GM23338 (cell line): ENCODE results near the gene ZDHHC11B. TPM values are rescaled to one million over a fixed set of nuclear protein-coding genes. Genes with fewer than 3 reads are reported as not detected.
"Not testable (repeated sequence)": the region's sequence is repeated elsewhere in the genome, so short reads cannot be mapped to it uniquely, and the experiment has no call there.

ENCODE experiments used
- ATAC-seq: fragments of 200-7000 bp; cut with Tn5 transposase; 3 replicates; pipeline ENCODE4 v1.9.1; 2020
- DNase-seq: peaks from one replicate; pipeline ENCODE4 v3.0.0-alpha.2; 2015; ENCODE audit warnings: low spot score
- H2AFZ ChIP-seq: fragments of 200-600 bp; sonication (generic); 2 replicates; pipeline ENCODE4 v1.8.0; 2016; ENCODE audit warnings: antibody characterized with exemption, mild to moderate bottlenecking, moderate library complexity
- H3F3A ChIP-seq: fragments of 200-600 bp; sonication (generic); replicated peaks from 2 replicates; pipeline ENCODE4 v1.8.0; 2017; ENCODE audit warnings: antibody characterized with exemption, mixed run types, low read depth
- H3K27ac ChIP-seq: fragments of 200-600 bp; sonication (generic); 2 replicates; pipeline ENCODE4 v1.6.1; 2016; ENCODE audit warnings: low read depth
- H3K27me3 ChIP-seq: fragments of 200-600 bp; sonication (generic); 2 replicates; pipeline ENCODE4 v1.8.0; 2016; ENCODE audit warnings: mild to moderate bottlenecking, mixed run types, moderate library complexity; ENCODE audit not compliant: insufficient read depth
- H3K36me3 ChIP-seq: fragments of 200-600 bp; sonication (generic); 2 replicates; pipeline ENCODE4 v1.8.0; 2016; ENCODE audit warnings: mild to moderate bottlenecking; ENCODE audit not compliant: insufficient read depth
- H3K4me1 ChIP-seq: fragments of 200-600 bp; sonication (generic); 2 replicates; pipeline ENCODE4 v1.8.0; 2016; ENCODE audit warnings: mild to moderate bottlenecking, moderate library complexity; ENCODE audit not compliant: insufficient read depth
- H3K4me2 ChIP-seq: fragments of 200-600 bp; sonication (generic); 2 replicates; pipeline ENCODE4 v1.7.1; 2017; ENCODE audit warnings: mixed run types
- H3K4me3 ChIP-seq: fragments of 200-600 bp; sonication (generic); 2 replicates; pipeline ENCODE4 v1.6.1; 2016; ENCODE audit warnings: mixed run types
- H3K79me2 ChIP-seq: fragments of 200-600 bp; sonication (generic); replicated peaks from 2 replicates; pipeline ENCODE4 v1.8.0; 2017; ENCODE audit warnings: mild to moderate bottlenecking; ENCODE audit not compliant: insufficient read depth
- H3K9me2 ChIP-seq: fragments of 200-600 bp; sonication (generic); 2 replicates; pipeline ENCODE4 v1.8.0; 2017; ENCODE audit not compliant: insufficient read depth
- H4K20me1 ChIP-seq: fragments of 200-600 bp; sonication (generic); replicated peaks from 2 replicates; pipeline ENCODE4 v1.8.0; 2017; ENCODE audit warnings: mild to moderate bottlenecking; ENCODE audit not compliant: insufficient read depth
- H3K27ac Mint-ChIP-seq: 2 replicates; pipeline ENCODE4 v1.8.0; 2020; ENCODE audit warnings: inconsistent platforms, mild to moderate bottlenecking, moderate library complexity, mixed read lengths
- H3K27me3 Mint-ChIP-seq: 3 replicates; pipeline ENCODE4 v1.8.0; 2022; ENCODE audit warnings: low read depth, mild to moderate bottlenecking, moderate library complexity, mixed read lengths, inconsistent platforms; ENCODE audit not compliant: insufficient read depth, poor library complexity
- H3K36me3 Mint-ChIP-seq: 3 replicates; pipeline ENCODE4 v1.8.0; 2021; ENCODE audit warnings: low read depth, mild to moderate bottlenecking, inconsistent platforms, moderate library complexity, mixed read lengths
- H3K4me1 Mint-ChIP-seq: 3 replicates; pipeline ENCODE4 v1.8.0; 2020; ENCODE audit warnings: mild to moderate bottlenecking, inconsistent platforms, mixed read lengths
- H3K4me3 Mint-ChIP-seq: 3 replicates; pipeline ENCODE4 v1.8.0; 2021; ENCODE audit warnings: moderate library complexity, mild to moderate bottlenecking, inconsistent platforms, mixed read lengths
- H3K9me3 Mint-ChIP-seq: 3 replicates; pipeline ENCODE4 v1.8.0; 2020; ENCODE audit warnings: moderate library complexity, mild to moderate bottlenecking, inconsistent platforms, mixed read lengths
- CTCF ChIP-seq, 2 experiments: fragments of 200-600 bp in 1 of 2; sonication (generic) in 1 of 2; conservative IDR thresholded peaks; 2 replicates each; pipeline versions ENCODE4 v1.5.1 to v1.6.1; 2016 to 2017; ENCODE audit warnings: antibody characterized with exemption in 2 of 2, low read depth in 2 of 2, mild to moderate bottlenecking in 2 of 2, moderate library complexity in 1 of 2
- EZH2 ChIP-seq: fragments of 200-600 bp; sonication (generic); IDR thresholded peaks from one replicate; pipeline ENCODE4 v1.8.0; 2017; ENCODE audit warnings: antibody characterized with exemption, mild to moderate bottlenecking, low read depth; ENCODE audit not compliant: unreplicated experiment
- EZH2phosphoT487 ChIP-seq: fragments of 200-600 bp; sonication (generic); IDR thresholded peaks from one replicate; pipeline ENCODE4 v1.8.1; 2018; ENCODE audit warnings: antibody characterized with exemption; ENCODE audit not compliant: unreplicated experiment
- JUNB ChIP-seq: IDR thresholded peaks from one replicate; pipeline ENCODE4 v1.6.1; 2016; ENCODE audit warnings: antibody characterized with exemption; ENCODE audit not compliant: unreplicated experiment
- NANOG ChIP-seq: IDR thresholded peaks from 2 replicates; pipeline ENCODE4 v1.6.1; 2016; ENCODE audit warnings: antibody characterized with exemption, borderline replicate concordance
- POLR2AphosphoS5 ChIP-seq: IDR thresholded peaks from 2 replicates; pipeline ENCODE4 v1.6.1; 2016; ENCODE audit warnings: antibody characterized with exemption, low read depth
- REST ChIP-seq: IDR thresholded peaks from one replicate; pipeline ENCODE4 v1.6.1; 2018; ENCODE audit warnings: antibody characterized with exemption; ENCODE audit not compliant: unreplicated experiment
- STAT1 ChIP-seq: IDR thresholded peaks from one replicate; pipeline ENCODE4 v1.6.1; 2016; ENCODE audit warnings: antibody characterized with exemption; ENCODE audit not compliant: unreplicated experiment
- ZNF114 ChIP-seq: fragments of 250-450 bp; sonication (Bioruptor Pico); IDR thresholded peaks from 2 replicates; pipeline ENCODE4 v1.5.0; 2020; ENCODE audit warnings: mild to moderate bottlenecking, moderate library complexity
- ZNF331 ChIP-seq: fragments of 250-450 bp; sonication (Bioruptor Pico); IDR thresholded peaks from 2 replicates; pipeline ENCODE4 v1.5.0; 2020; ENCODE audit warnings: low read depth, mild to moderate bottlenecking, moderate library complexity
- ZNF462 ChIP-seq: fragments of 250-450 bp; sonication (Bioruptor Pico); IDR thresholded peaks from 2 replicates; pipeline ENCODE4 v1.5.0; 2020; ENCODE audit warnings: mild to moderate bottlenecking, moderate library complexity
- polyA plus RNA-seq: library from polyadenylated mRNA; unstranded; fragments of >200 nt; fragmentation: Nextera tagmentation; extraction: Ambion mirVana; gene quantifications from 2 replicates; pipeline ENCODE4 v1.2.1, GENCODE V29; 2016
- total RNA-seq: library from RNA; depleted of rRNA; stranded (reverse); fragments of >200 nt; shearing (Covaris generic); gene quantifications from 2 replicates; pipeline ENCODE4 v1.2.3, GENCODE V29; 2014

ZDHHC11B gene
- total and polyA plus RNA-seq, 2 experiments from 2014 or later, result 0.89 to 1.2 TPM

- H3K79me2 ChIP-seq, H3K4me1 Mint-ChIP-seq, H4K20me1 ChIP-seq, H3K36me3 ChIP-seq, H3K4me3 ChIP-seq, H2AFZ ChIP-seq, H3F3A ChIP-seq, H3K9me3 Mint-ChIP-seq, H3K9me2 ChIP-seq, DNase-seq, H3K4me2 ChIP-seq, ATAC-seq, H3K27ac ChIP-seq, H3K27ac Mint-ChIP-seq, H3K36me3 Mint-ChIP-seq, H3K27me3 ChIP-seq, H3K27me3 Mint-ChIP-seq, H3K4me3 Mint-ChIP-seq, H3K4me1 ChIP-seq: not testable (repeated sequence)
Observed at GRCh38 chr5:747303-747844, 37.2 kb downstream of the ZDHHC11B start.

- Histone ChIP-seq H3K36me3 (no peaks in the 10 kb centered on the region), H3K27me3 (no peaks in the 10 kb centered on the region), H3K4me1 (no peaks in the 10 kb centered on the region), H4K20me1 (no peaks in the 10 kb centered on the region), H3K27ac (no peak overlapping the region), H3K79me2 (no peaks in the 10 kb centered on the region), H3K9me2 (no peaks in the 10 kb centered on the region), H3K4me2 (no peak overlapping the region), H3F3A (no peaks in the 10 kb centered on the region), H2AFZ (no peak overlapping the region), H3K4me3 (no peak overlapping the region)
- Mint-ChIP-seq H3K4me1 (no peaks in the 10 kb centered on the region), H3K9me3 (no peaks in the 10 kb centered on the region), H3K27ac (no peak overlapping the region), H3K4me3 (no peak overlapping the region), H3K27me3 (no peaks in the 10 kb centered on the region), H3K36me3 (no peaks in the 10 kb centered on the region)
- ATAC-seq (peak; percentile 80), DNase-seq (no peak)
- TF ChIP-seq ZNF114 (no peak), EZH2phosphoT487 (no peak), POLR2AphosphoS5 (no peak), EZH2 (no peak), NANOG (no peak), ZNF462 (no peak), ZNF331 (no peak), JUNB (no peak), STAT1 (no peak), REST (no peak), CTCF (conservative IDR thresholded peaks at IDR 0.05; ENCODE audit: low read depth in 2 of 2) (no peak)
Observed at GRCh38 chr5:746258-746761, 38.2 kb downstream of the ZDHHC11B start.
